NB4 (cell line): ENCODE results near the gene INMT.

Experiments used
- DNase-seq: peaks from one replicate; pipeline ENCODE4 v3.0.0; 2010; ENCODE audit warnings: low read depth
- H3K4me3 ChIP-seq: one replicate; pipeline ENCODE4 v1.5.1; 2011; ENCODE audit warnings: mild to moderate bottlenecking, low read depth, low read length, moderate library complexity
- MAX ChIP-seq: IDR thresholded peaks from 2 replicates; pipeline ENCODE4 v1.6.1; 2011; ENCODE audit warnings: low read depth, low read length
- MYC ChIP-seq: IDR thresholded peaks from 2 replicates; pipeline ENCODE4 v1.6.1; 2011; ENCODE audit warnings: low read depth, low read length
- POLR2A ChIP-seq: IDR thresholded peaks from 2 replicates; pipeline ENCODE4 v1.6.1; 2011; ENCODE audit warnings: mild to moderate bottlenecking; ENCODE audit not compliant: insufficient read length; ENCODE audit errors: extremely low read depth
- TF ChIP-seq, protein P1 (sequence below): IDR thresholded peaks from one replicate; pipeline ENCODE4 v1.5.1; 2012; ENCODE audit warnings: low read depth, low read length

Gene INMT

DNA sequence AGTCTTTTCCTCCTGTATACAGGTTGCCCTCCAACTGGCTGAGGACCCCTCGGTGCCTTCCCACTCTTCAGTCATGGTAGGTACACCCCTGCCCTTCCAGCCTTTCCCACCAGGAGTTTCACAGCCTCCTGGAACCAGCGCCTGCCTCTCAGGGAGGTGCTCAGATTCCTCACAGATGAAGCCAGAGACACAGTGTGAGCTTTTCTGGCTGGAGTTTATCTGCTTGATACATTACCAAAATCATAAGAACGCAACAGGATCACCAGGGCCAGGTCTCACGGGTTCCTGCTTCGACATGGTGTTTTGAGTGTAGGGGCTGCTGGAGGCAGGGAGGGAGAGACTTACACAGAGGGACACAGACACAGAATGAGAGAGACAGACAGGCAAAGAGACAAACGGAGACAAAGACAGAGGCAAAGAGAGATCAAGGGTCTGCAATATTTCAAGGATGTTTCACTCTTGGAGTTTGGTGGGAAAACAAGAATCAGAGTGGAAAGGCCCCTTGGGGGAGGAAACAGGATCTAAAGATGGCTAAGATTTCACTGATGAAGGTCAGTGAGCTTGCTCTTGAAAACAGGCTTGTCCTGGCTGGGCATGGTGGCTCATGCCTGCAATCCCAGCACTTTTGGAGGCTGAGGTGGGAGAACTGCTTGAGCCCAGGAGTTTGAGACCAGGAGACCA lies 6.5 kb upstream of the INMT start:
- no peak overlapping the region for H3K4me3 ChIP-seq
- no peak for DNase-seq
- no peak for TF ChIP-seq MAX
- TF ChIP-seq MYC, result no peak
- TF ChIP-seq POLR2A, result no peak
- TF ChIP-seq, protein P1, sequence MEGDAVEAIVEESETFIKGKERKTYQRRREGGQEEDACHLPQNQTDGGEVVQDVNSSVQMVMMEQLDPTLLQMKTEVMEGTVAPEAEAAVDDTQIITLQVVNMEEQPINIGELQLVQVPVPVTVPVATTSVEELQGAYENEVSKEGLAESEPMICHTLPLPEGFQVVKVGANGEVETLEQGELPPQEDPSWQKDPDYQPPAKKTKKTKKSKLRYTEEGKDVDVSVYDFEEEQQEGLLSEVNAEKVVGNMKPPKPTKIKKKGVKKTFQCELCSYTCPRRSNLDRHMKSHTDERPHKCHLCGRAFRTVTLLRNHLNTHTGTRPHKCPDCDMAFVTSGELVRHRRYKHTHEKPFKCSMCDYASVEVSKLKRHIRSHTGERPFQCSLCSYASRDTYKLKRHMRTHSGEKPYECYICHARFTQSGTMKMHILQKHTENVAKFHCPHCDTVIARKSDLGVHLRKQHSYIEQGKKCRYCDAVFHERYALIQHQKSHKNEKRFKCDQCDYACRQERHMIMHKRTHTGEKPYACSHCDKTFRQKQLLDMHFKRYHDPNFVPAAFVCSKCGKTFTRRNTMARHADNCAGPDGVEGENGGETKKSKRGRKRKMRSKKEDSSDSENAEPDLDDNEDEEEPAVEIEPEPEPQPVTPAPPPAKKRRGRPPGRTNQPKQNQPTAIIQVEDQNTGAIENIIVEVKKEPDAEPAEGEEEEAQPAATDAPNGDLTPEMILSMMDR, result no peak

DNA sequence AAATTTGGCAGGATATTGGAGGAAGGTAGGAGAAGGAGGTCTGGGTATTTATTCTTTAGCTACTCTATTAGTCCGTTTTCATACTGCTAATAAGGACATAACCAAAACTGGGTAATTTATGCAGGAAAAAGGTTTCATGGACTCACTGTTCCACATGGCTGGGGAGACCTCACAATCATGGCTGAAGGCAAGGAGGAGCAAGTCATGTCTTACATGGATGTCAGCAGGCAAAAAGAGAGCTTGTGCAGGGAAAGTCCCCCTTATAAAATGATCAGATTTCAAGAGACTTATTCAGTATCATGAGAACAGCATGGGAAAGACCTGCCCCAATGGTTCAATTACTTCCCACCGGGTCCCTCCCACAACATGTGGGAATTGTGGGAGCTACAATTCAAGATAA lies 1.9 kb upstream of the INMT start:
- no peak for DNase-seq
- TF ChIP-seq MYC (no peak), POLR2A (no peak), MAX (no peak)
- TF ChIP-seq, protein P1, result no peak
- no peak overlapping the region for H3K4me3 ChIP-seq

GRCh38 chr7:30750683-30751650 lies 968 bp upstream of the INMT start:
- TF ChIP-seq MAX, result no peak
- TF ChIP-seq MYC, result no peak
- TF ChIP-seq POLR2A, result no peak
- TF ChIP-seq, protein P1, result no peak
- H3K4me3 ChIP-seq, result no peak overlapping the region
- DNase-seq, result no peak

DNA sequence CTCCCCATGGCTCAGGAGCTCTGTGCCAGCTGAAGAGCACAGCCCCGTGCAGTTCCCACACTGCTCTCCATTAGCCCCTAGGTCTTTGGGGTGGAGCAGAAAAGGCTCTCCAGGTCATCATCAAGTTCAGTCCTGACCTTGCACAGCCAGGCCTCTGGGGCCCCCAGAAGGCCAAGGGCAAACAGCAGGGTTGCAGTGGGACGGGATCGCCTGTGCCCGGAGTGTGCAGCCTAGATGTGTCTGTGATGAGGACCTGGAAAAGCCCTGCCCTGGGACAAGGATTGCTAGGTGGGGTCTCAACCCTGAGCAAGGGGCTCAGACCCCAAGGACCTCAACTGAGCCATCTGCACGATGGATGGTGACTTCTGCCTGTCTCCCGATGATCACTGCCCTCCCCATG lies 549 bp downstream of the INMT start:
- no peak overlapping the region for H3K4me3 ChIP-seq
- no peak for DNase-seq
- TF ChIP-seq POLR2A (no peak), MAX (no peak), MYC (no peak)
- TF ChIP-seq, protein P1, result no peak

DNA sequence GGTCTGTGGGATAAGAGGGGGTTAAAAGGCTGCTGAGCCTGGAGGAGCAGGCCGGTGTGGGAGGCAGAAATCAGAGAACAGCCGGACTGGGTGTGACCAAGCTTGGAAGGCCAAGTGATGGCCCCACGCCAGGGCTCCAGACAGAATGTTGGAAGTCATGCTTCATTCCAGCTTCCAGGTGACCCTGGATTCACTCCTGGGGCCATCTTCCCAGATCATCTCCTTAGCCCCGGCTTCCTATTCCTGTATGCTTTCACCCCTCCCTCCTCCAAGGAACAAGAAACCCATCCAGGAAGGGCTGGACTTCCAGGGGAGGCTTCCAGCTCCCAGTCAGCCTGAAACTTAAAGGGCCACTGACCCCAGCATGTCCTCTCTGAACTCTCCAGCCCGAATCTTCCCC lies 1.0 kb downstream of the INMT start:
- no peak overlapping the region for H3K4me3 ChIP-seq
- DNase-seq, result no peak
- TF ChIP-seq MAX (no peak), POLR2A (no peak), MYC (no peak)
- TF ChIP-seq, protein P1, result no peak
